Ovary (tissue), 9 donors: ENCODE data around the gene CD93. TPM values are rescaled to one million over a fixed set of nuclear protein-coding genes. Genes with fewer than 3 reads are reported as not detected.

Experiments used
- DNase-seq, 5 donors: peaks; one replicate each; pipeline ENCODE4 v3.0.0-alpha.2; 2019 to 2020
- H3K27ac ChIP-seq, 2 donors: fragments of 200-600 bp; one replicate each; pipeline versions ENCODE4 v1.5.1 to v1.8.0; 2019 to 2022
- H3K27me3 ChIP-seq: fragments of 200-600 bp; one replicate; pipeline ENCODE4 v1.8.0; 2022
- H3K36me3 ChIP-seq: fragments of 200-600 bp; sonication (generic); one replicate; pipeline ENCODE4 v1.5.1; 2019
- H3K4me1 ChIP-seq: one replicate; pipeline ENCODE4 v1.8.1; 2013; ENCODE audit warnings: mild to moderate bottlenecking, moderate library complexity; ENCODE audit not compliant: insufficient read depth
- H3K4me3 ChIP-seq: fragments of 200-600 bp; sonication (generic); one replicate; pipeline ENCODE4 v1.5.1; 2017
- H3K9me3 ChIP-seq, 2 donors: fragments of 200-600 bp in 1 of 2; sonication (generic) in 1 of 2; one replicate each; pipeline versions ENCODE4 v1.5.1 to v1.8.1; 2013 to 2019; ENCODE audit warnings: mild to moderate bottlenecking in 1 of 2, moderate library complexity in 1 of 2
- CTCF ChIP-seq, 3 donors: fragments of 450-650 bp in 2 of 3; fragments of 200-600 bp in 1 of 3; IDR thresholded peaks; one replicate each; pipeline versions ENCODE4 v1.5.1 to v1.8.0; 2016 to 2022; ENCODE audit warnings: antibody characterized with exemption in 3 of 3, mild to moderate bottlenecking in 1 of 3
- EP300 ChIP-seq: sonication (generic); formaldehyde crosslinking; IDR thresholded peaks from one replicate; pipeline ENCODE4 v1.6.1; 2017; ENCODE audit warnings: antibody characterized with exemption
- POLR2A ChIP-seq: fragments of 450-650 bp; IDR thresholded peaks from one replicate; pipeline ENCODE4 v1.6.1; 2017; ENCODE audit warnings: antibody characterized with exemption, mild to moderate bottlenecking, moderate library complexity
- WGBS, 3 donors: extraction: QIAGEN DNeasy Blood & Tissue Kit in 1 of 3; methylation state at CpG; one replicate each; pipeline versions ENCODE4 v1.1.5 to v1.1.7; 2013 to 2017; 5-methylcytosine and 5-hydroxymethylcytosine counted together
- intact Hi-C, 4 donors: fragments of 100-400 bp; cut with DNase I; formaldehyde crosslinking; loops; one replicate each; pipeline versions ENCODE4 v1.11.0 to v1.15.1; 2022 to 2023
- polyA plus RNA-seq, 2 donors: library from polyadenylated mRNA; stranded (reverse); fragments of 200-250 nt in 1 of 2; fragments of 350-450 nt in 1 of 2; fragmentation: Illumina TruSeq in 1 of 2; extraction: RNeasy Lipid Tissue Mini Kit (QIAGEN cat#74804) in 1 of 2; gene quantifications; one replicate each; pipeline ENCODE4 v1.2.3, GENCODE V29; 2013 to 2014
- total RNA-seq, 7 donors: library from RNA; depleted of rRNA in 2 of 7; stranded (reverse); fragments of >200 nt in 2 of 7; fragmentation: NEBNext Ultra II Directional in 3 of 7; extraction: Animal tissue kit (Norgen Biotek cat#: 25700) in 3 of 7; gene quantifications; one replicate each; pipeline versions ENCODE4 v1.1.0 to v1.2.4, GENCODE V29; 2016 to 2023
- donor health status: DM: no; HTN: no; CAD: no; lungs with moderate emphysema.
- donor health status: DM: no; HTN: no; CAD: no.
- donor health status: Bipolar disorder and iron deficiency.
- donor health status: DM: yes; HTN: yes; CAD: no.
- donor health status: DM: no; HTN: no; CAD: no.
- donor health status: DM: yes; HTN: yes; CAD: no.

CD93 gene
- total and polyA plus RNA-seq, 9 donors: 7.0 to 42.1 (median 18.3) TPM

- no peaks in the 10 kb centered on the region for H3K27me3 ChIP-seq
- no peaks in the 10 kb centered on the region for H3K9me3 ChIP-seq
- 76 to 87% (median 80%) methylated on average over 13 of the region's 13 CpGs for WGBS, 3 donors
- H3K4me1 ChIP-seq: peaks cover 3% of the 10 kb centered on the region
- H3K27ac ChIP-seq: no peak overlapping the region
- H3K4me3 ChIP-seq: no peak overlapping the region
- intact Hi-C loops: no loop called here
- no peak for DNase-seq
- no peaks in the 10 kb centered on the region for H3K36me3 ChIP-seq
- TF ChIP-seq POLR2A: no peak
Measured at GRCh38 chr20:23099791-23100719, 13.9 kb upstream of the CD93 start.

- Histone ChIP-seq H3K4me1 (peaks cover 2% of the 10 kb centered on the region), H3K9me3 (no peaks in the 10 kb centered on the region), H3K27ac (no peak overlapping the region), H3K4me3 (no peak overlapping the region), H3K36me3 (no peaks in the 10 kb centered on the region), H3K27me3 (no peaks in the 10 kb centered on the region)
- WGBS, 3 donors: 82 to 83% (median 82%) methylated on average over 16 of the region's 16 CpGs
- intact Hi-C loops: no loop called here
- TF ChIP-seq POLR2A: no peak
- TF ChIP-seq EP300: no peak
- no peak for TF ChIP-seq CTCF (IDR thresholded peaks at IDR 0.05)
- no peak for DNase-seq
Measured at GRCh38 chr20:23097636-23098580, 11.8 kb upstream of the CD93 start.

- no peaks in the 10 kb centered on the region for H3K27me3 ChIP-seq
- intact Hi-C loops: no loop called here
- H3K4me3 ChIP-seq: no peak overlapping the region
- WGBS, 3 donors: 92 to 94% (median 93%) methylated on average over 11 of the region's 11 CpGs
- H3K9me3 ChIP-seq: no peaks in the 10 kb centered on the region
- H3K27ac ChIP-seq: no peak overlapping the region
- no peaks in the 10 kb centered on the region for H3K36me3 ChIP-seq
- peaks cover 4% of the 10 kb centered on the region for H3K4me1 ChIP-seq
- TF ChIP-seq CTCF (IDR thresholded peaks at IDR 0.05) (no peak), EP300 (no peak), POLR2A (no peak)
- no peak for DNase-seq
Measured at GRCh38 chr20:23096986-23097520, 10.9 kb upstream of the CD93 start.

- intact Hi-C loops: no loop called here
- H3K27me3 ChIP-seq: no peaks in the 10 kb centered on the region
- DNase-seq: no peak
Measured at GRCh38 chr20:23096097-23096496, 10.0 kb upstream of the CD93 start.

More at GRCh38 chr20:23096097-23096496, 10.0 kb upstream of the CD93 start:
- no peak overlapping the region for H3K4me3 ChIP-seq
- H3K4me1 ChIP-seq: peaks cover 9% of the 10 kb centered on the region
- H3K9me3 ChIP-seq: no peaks in the 10 kb centered on the region
- 97 to 100% (median 99%) methylated on average over 3 of the region's 3 CpGs for WGBS, 3 donors
- TF ChIP-seq EP300: no peak
- no peak for TF ChIP-seq CTCF (IDR thresholded peaks at IDR 0.05)
- H3K27ac ChIP-seq: no peak overlapping the region
- no peaks in the 10 kb centered on the region for H3K36me3 ChIP-seq
